K562 (cell line): Measurements from ENCODE around the gene CHCHD5. TPM values are rescaled to one million over a fixed set of nuclear protein-coding genes. Genes with fewer than 3 reads are reported as not detected.

Experiments used
- ARID2 ChIP-seq: fragments of 450-650 bp; IDR thresholded peaks from 2 replicates; pipeline ENCODE4 v1.6.1; 2017; ENCODE audit warnings: antibody characterized with exemption, mild to moderate bottlenecking
- CBFB ChIP-seq: sonication (generic); formaldehyde crosslinking; IDR thresholded peaks from 2 replicates; pipeline ENCODE4 v1.4.0; 2020; ENCODE audit warnings: mild to moderate bottlenecking, missing genetic modification reagents
- CC2D1A ChIP-seq: fragments of 450-650 bp; IDR thresholded peaks from 2 replicates; pipeline ENCODE4 v1.6.1; 2017; ENCODE audit warnings: mild to moderate bottlenecking
- CEBPB ChIP-seq: fragments of 450-650 bp; IDR thresholded peaks from 2 replicates; pipeline ENCODE4 v1.6.1; 2016; ENCODE audit warnings: missing genetic modification characterization, missing compliant biosample characterization
- ERF ChIP-seq: fragments of 450-650 bp; formaldehyde crosslinking; IDR thresholded peaks from 2 replicates; pipeline ENCODE4 v1.4.0; 2020; ENCODE audit warnings: mild to moderate bottlenecking, mixed read lengths
- FOSL1 ChIP-seq: fragments of 200-800 bp; sonication (Bioruptor generic); conservative IDR thresholded peaks from 2 replicates; pipeline ENCODE4 v1.6.1; 2016; ENCODE audit warnings: missing genetic modification characterization, missing compliant biosample characterization
- HEY1 ChIP-seq: fragments of 250-450 bp; sonication (Bioruptor Pico); IDR thresholded peaks from 2 replicates; pipeline ENCODE4 v1.5.0; 2020; ENCODE audit warnings: mild to moderate bottlenecking, moderate library complexity, borderline replicate concordance
- KAT7 ChIP-seq: sonication (generic); formaldehyde crosslinking; IDR thresholded peaks from 2 replicates; pipeline ENCODE4 v1.8.0; 2022; ENCODE audit warnings: missing genetic modification reagents, mild to moderate bottlenecking, borderline replicate concordance
- NR0B1 ChIP-seq: fragments of 450-650 bp; IDR thresholded peaks from one replicate; pipeline ENCODE4 v1.6.1; 2018; ENCODE audit warnings: mild to moderate bottlenecking, moderate library complexity; ENCODE audit not compliant: partially characterized antibody
- PPARD ChIP-seq: fragments of 250-450 bp; sonication (Bioruptor Pico); IDR thresholded peaks from 2 replicates; pipeline ENCODE4 v1.8.0; 2022; ENCODE audit warnings: inconsistent platforms, mild to moderate bottlenecking, moderate library complexity
- ZBTB40 ChIP-seq, 2 experiments: fragments of 450-650 bp in 1 of 2; sonication (generic) in 1 of 2; formaldehyde crosslinking in 1 of 2; IDR thresholded peaks; 2 replicates each; pipeline versions ENCODE4 v1.7.1 to v1.9.0; 2016 to 2022; ENCODE audit warnings: inconsistent platforms in 1 of 2, mild to moderate bottlenecking in 1 of 2, missing genetic modification reagents in 1 of 2
- ZNF212 ChIP-seq: fragments of 450-650 bp; formaldehyde crosslinking; IDR thresholded peaks from 2 replicates; pipeline ENCODE4 v1.4.0; 2020; ENCODE audit warnings: mild to moderate bottlenecking
- ZNF324 ChIP-seq: fragments of 250-450 bp; sonication (Bioruptor Pico); IDR thresholded peaks from 2 replicates; pipeline ENCODE4 v1.4.0; 2020; ENCODE audit warnings: mild to moderate bottlenecking
- ZNF518B ChIP-seq: fragments of 250-450 bp; sonication (Bioruptor Pico); IDR thresholded peaks from 2 replicates; pipeline ENCODE4 v1.5.0; 2021; ENCODE audit warnings: mild to moderate bottlenecking, moderate library complexity
- polyA plus RNA-seq, 8 experiments: library from polyadenylated mRNA; depleted of rRNA in 4 of 8; stranded (reverse) in 5 of 8; unstranded in 3 of 8; fragments of >200 nt; fragmentation: Nextera tagmentation in 2 of 8; fragmentation: Illumina TruSeq in 1 of 8; extraction: Ambion mirVana in 2 of 8; extraction: Trizol in 1 of 8; gene quantifications; 2 replicates each; pipeline versions ENCODE4 v1.2.1 to v1.2.3, GENCODE V29; 2011 to 2014; ENCODE audit warnings: inconsistent platforms in 1 of 8, missing spikeins in 1 of 8
- total RNA-seq, 7 experiments: library from RNA; depleted of rRNA in 6 of 7; stranded (reverse); fragments of >200 nt in 6 of 7; fragmentation: Illumina TruSeq in 2 of 7; extraction: Trizol in 2 of 7; gene quantifications; 2 replicates each; pipeline versions ENCODE4 v1.2.1 to v1.2.3, GENCODE V29; 2011 to 2021; ENCODE audit warnings: low replicate concordance in 1 of 7

CHCHD5 gene
- total and polyA plus RNA-seq, 9 of the 15 experiments (the other 6 are each of a cell fraction or from before 2014, with no cell fraction given) = 7.4 to 79.3 (median 33.4) TPM

GRCh38 chr2:112584134-112584890 is at the start of gene CHCHD5 (continued):
- TF ChIP-seq ZBTB40 (IDR thresholded peaks at IDR 0.05) (peak; percentile 97), ZBTB40 (CRISPR knock-in tag; IDR thresholded peaks at IDR 0.05) (no peak), NR0B1 (no peak), FOSL1 (tag) (peak; percentile 46; the same call in 1 of the 2 replicates), KAT7 (CRISPR knock-in tag) (0 out of 2 replicates have a peak, but pooled peaks have one; percentile 9), PPARD (CRISPR knock-in tag) (no peak), CEBPB (tag) (peak; percentile 99), ARID2 (no peak), ZNF324 (CRISPR knock-in tag) (no peak), ZNF212 (CRISPR knock-in tag) (no peak), ZNF518B (CRISPR knock-in tag) (no peak), CBFB (CRISPR knock-in tag) (no peak), CC2D1A (no peak), HEY1 (CRISPR knock-in tag) (no peak), ERF (CRISPR knock-in tag) (no peak)
